HG02840 (cell line): Measurements from ENCODE around the gene MLH3.

Source experiments
- ATAC-seq: cut with Tn5 transposase; IDR thresholded peaks from one replicate; pipeline ENCODE4 v1.9.1; 2021; ENCODE audit warnings: mild to moderate bottlenecking, moderate library complexity, moderate number of reproducible peaks; ENCODE audit not compliant: unreplicated experiment, low FRiP score

Gene MLH3

GRCh38 chr14:74974364-74975058 lies 76.8 kb downstream of the MLH3 start:
- ATAC-seq = no peak

DNA sequence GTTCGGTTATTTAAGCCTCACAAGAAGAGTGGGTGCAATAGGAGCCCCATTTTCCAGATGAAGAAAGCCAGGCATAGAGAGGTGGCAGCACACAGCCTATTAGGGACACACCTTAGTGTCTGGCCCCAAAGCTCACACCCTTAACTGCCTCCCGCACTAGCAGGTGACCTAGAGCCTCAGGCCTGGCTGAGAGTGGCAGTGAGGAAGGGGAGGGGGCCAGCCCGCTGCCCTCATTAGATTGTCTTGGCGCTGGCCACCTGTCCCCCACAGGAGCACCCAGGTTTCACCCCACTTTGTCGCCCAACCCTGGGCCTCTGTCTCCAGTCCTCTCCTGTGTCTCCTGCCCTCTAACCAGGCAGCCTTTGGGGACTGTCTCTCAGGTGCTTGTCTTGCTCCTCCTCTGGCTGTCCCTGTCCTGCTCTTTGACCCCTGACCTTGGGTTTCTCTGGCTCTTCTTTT lies 77.3 kb downstream of the MLH3 start:
- no peak for ATAC-seq

DNA sequence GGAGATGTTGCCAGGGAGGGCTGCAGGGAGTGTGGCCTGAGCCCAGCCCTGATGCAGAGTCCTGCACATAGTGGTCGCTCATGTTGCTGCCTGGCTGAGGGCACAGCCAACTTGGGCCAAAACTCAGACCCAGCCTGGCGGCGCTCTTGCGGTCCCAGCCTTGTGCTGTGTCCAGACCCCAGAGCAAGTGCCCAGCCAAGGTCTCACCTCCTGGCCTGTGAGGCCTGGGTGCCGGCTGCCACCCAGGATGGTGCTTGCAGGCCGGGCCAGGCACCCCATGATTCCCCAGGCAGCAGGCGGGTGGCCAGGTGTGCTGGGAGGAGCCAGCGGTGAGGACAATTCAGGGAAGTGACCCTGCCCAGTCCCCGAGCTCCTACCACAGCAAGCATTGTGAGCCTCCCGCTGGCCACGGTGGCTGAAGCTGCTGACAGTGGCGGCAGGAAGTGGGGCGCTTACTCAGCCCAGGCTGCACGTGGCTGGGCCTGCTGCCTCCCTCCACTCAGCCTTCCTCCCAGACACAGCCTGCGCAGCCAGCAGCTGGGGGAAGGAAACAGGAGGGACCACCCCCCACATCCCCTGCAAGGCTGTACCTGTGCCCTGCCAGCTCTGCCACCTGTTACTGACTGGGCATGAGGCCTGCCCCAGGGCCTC lies 78.1 kb downstream of the MLH3 start:
- ATAC-seq = no peak

DNA sequence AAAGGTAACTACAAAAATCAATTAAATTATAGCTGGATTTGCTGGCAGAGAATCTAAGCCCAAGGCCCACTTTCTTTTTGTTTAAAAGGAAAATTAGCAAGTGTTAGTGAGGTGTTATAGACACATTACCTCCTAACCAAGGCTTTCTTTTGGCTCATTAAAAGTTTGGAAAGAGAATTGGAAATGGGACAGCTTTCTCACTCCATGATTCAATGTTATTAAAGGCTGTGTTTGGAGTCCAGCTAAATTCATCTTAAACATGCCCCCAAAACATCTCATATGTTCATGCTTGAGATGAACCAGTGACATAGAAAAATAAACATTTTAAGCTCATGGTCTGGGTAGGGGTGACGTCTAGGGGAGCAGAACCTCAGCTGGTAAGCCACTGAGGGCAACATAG lies 82.5 kb downstream of the MLH3 start:
- no peak for ATAC-seq

DNA sequence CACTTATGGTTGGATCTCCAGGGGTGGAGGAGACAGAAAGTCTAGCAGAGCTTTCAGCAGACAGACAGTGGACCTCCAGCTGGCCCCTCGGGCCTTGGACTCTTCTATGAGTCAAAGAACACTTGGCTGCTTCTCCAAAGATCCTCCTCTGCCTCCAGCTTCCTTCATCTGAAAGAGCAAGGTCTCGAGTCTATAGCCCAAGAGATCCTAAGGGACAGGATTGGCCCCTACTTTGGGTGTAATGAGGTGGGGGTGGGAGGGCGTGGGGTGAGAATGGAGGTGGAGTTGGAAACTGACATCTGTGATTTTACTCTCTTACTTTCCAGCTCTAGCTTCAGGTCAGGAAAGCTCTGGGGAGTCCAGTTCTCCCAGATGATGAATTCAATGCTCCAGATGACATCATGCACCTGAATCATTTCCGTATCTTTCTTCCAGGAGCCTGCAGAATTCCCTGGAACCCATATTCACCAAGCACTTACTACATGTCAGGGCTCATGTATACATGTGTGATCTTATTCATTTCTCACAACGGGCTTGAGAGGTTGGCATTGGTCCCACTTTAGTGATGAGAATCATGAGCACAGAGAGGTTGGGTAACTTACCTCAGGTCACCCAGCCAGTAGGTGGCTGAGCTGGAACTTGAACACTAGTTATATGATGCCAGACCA lies 85.6 kb downstream of the MLH3 start:
- no peak for ATAC-seq

DNA sequence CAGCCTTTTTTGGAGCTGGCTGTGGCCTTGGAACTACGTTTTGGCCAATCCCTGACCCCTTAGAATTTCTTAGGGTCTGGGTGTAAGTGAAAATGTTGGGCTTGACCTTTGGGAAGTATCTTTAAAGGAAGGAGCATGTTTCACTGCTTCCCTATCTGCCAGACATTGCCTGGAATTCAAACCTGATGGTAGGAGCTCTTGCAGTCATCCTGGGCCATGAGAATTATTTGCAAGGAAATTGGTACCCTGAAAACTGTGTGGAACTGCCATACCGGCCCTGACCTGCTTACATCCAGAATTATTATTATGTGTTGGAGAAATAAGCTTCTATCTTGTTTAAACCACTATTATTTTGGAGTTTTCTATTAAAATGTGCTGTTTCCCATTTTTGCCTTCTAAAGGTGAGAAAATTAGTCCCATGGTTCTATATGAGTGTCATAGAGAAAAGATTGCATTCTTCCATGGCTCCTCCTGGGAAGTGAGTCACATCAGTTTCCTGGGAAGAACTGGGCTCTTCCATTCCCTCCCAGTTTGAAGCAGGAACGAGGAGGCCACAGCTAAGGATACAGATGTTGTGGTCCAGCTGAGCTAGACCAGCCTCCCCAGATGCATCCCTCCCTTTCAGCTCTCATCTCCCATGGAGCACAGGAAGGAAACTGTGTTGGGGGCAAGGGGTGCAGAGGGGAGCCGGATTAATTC lies 86.3 kb downstream of the MLH3 start:
- no peak for ATAC-seq
